ENCODE data around the gene MPND. TPM values are rescaled to one million over a fixed set of nuclear protein-coding genes. Genes with fewer than 3 reads are reported as not detected.

MPND gene
- total and polyA plus RNA-seq, 2 of the 13 experiments (the other 11 are each of a cell fraction or from before 2014, with no cell fraction given) = 10.8 to 15.8 TPM

DNA sequence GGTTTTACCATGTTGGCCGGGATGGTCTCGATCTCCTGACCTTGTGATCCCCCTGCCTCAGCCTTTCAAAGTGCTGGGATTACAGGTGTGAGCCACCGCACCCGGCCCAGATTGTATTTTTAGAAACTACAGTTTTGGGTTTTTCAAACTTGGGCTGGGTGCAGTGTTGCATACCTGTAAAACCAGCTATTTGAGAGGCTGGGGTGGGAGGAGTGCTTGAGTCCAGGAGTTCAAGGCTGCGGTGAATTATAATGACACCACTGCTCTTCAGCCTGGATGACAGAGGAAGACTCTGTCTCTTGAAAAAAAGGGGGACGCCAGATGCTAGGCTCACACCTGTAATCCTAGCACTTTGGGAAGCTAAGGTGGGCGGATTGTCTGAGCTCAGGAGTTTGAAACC is 63.3 kb downstream of the MPND start (continued):
- TF ChIP-seq SAP130 (CRISPR knock-in tag; IDR thresholded peaks at IDR 0.05; ENCODE audit: low read depth) (peak; percentile 37; the same call in 1 of the 2 replicates), MIXL1 (CRISPR knock-in tag; IDR thresholded peaks at IDR 0.05) (0 out of 2 replicates have a peak, but pooled peaks have one; percentile 55), ZEB1 (IDR thresholded peaks at IDR 0.05; ENCODE audit: insufficient replicate concordance, low read depth) (peak; percentile 67), PRPF4 (IDR thresholded peaks at IDR 0.05; ENCODE audit: low read depth, low read length, poor library complexity, severe bottlenecking) (no peak), PHF8 (CRISPR knock-in tag; IDR thresholded peaks at IDR 0.05) (no peak), TEAD3 (CRISPR knock-in tag; optimal IDR thresholded peaks at IDR 0.05; ENCODE audit: borderline replicate concordance) (peak; percentile 26), RARA (CRISPR knock-in tag; IDR thresholded peaks at IDR 0.05) (peak; percentile 37; the same call in 1 of the 2 replicates), ZNF101 (CRISPR knock-in tag; IDR thresholded peaks at IDR 0.05; ENCODE audit: borderline replicate concordance, low read depth) (no peak)
- TF ChIP-seq, protein P1, sequence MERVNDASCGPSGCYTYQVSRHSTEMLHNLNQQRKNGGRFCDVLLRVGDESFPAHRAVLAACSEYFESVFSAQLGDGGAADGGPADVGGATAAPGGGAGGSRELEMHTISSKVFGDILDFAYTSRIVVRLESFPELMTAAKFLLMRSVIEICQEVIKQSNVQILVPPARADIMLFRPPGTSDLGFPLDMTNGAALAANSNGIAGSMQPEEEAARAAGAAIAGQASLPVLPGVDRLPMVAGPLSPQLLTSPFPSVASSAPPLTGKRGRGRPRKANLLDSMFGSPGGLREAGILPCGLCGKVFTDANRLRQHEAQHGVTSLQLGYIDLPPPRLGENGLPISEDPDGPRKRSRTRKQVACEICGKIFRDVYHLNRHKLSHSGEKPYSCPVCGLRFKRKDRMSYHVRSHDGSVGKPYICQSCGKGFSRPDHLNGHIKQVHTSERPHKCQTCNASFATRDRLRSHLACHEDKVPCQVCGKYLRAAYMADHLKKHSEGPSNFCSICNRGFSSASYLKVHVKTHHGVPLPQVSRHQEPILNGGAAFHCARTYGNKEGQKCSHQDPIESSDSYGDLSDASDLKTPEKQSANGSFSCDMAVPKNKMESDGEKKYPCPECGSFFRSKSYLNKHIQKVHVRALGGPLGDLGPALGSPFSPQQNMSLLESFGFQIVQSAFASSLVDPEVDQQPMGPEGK (CRISPR knock-in tag; IDR thresholded peaks at IDR 0.05) = peak; percentile 26; the same call in 1 of the 2 replicates
- TF ChIP-seq, protein P2, sequence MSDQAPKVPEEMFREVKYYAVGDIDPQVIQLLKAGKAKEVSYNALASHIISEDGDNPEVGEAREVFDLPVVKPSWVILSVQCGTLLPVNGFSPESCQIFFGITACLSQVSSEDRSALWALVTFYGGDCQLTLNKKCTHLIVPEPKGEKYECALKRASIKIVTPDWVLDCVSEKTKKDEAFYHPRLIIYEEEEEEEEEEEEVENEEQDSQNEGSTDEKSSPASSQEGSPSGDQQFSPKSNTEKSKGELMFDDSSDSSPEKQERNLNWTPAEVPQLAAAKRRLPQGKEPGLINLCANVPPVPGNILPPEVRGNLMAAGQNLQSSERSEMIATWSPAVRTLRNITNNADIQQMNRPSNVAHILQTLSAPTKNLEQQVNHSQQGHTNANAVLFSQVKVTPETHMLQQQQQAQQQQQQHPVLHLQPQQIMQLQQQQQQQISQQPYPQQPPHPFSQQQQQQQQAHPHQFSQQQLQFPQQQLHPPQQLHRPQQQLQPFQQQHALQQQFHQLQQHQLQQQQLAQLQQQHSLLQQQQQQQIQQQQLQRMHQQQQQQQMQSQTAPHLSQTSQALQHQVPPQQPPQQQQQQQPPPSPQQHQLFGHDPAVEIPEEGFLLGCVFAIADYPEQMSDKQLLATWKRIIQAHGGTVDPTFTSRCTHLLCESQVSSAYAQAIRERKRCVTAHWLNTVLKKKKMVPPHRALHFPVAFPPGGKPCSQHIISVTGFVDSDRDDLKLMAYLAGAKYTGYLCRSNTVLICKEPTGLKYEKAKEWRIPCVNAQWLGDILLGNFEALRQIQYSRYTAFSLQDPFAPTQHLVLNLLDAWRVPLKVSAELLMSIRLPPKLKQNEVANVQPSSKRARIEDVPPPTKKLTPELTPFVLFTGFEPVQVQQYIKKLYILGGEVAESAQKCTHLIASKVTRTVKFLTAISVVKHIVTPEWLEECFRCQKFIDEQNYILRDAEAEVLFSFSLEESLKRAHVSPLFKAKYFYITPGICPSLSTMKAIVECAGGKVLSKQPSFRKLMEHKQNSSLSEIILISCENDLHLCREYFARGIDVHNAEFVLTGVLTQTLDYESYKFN (CRISPR knock-in tag; conservative IDR thresholded peaks at IDR 0.05) = peak; percentile 49; the same call in 1 of the 2 replicates
- TF ChIP-seq, protein P3, sequence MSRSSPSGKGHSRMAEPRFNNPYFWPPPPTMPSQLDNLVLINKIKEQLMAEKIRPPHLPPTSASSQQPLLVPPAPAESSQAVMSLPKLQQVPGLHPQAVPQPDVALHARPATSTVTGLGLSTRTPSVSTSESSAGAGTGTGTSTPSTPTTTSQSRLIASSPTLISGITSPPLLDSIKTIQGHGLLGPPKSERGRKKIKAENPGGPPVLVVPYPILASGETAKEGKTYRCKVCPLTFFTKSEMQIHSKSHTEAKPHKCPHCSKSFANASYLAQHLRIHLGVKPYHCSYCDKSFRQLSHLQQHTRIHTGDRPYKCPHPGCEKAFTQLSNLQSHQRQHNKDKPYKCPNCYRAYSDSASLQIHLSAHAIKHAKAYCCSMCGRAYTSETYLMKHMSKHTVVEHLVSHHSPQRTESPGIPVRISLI (CRISPR knock-in tag; IDR thresholded peaks at IDR 0.05; ENCODE audit: borderline replicate concordance) = no peak; the same call in 1 of the 2 replicates
- TF ChIP-seq, protein P4, sequence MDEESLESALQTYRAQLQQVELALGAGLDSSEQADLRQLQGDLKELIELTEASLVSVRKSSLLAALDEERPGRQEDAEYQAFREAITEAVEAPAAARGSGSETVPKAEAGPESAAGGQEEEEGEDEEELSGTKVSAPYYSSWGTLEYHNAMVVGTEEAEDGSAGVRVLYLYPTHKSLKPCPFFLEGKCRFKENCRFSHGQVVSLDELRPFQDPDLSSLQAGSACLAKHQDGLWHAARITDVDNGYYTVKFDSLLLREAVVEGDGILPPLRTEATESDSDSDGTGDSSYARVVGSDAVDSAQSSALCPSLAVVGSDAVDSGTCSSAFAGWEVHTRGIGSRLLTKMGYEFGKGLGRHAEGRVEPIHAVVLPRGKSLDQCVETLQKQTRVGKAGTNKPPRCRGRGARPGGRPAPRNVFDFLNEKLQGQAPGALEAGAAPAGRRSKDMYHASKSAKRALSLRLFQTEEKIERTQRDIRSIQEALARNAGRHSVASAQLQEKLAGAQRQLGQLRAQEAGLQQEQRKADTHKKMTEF (CRISPR knock-in tag; IDR thresholded peaks at IDR 0.05) = 0 out of 2 replicates have a peak, but pooled peaks have one; percentile 21

Measured in HepG2 (cell line).